HFFc6 (cell line): Measurements from ENCODE around the gene ARHGEF25. TPM values are rescaled to one million over a fixed set of nuclear protein-coding genes. Genes with fewer than 3 reads are reported as not detected.
"Not testable (repeated sequence)": the region's sequence is repeated elsewhere in the genome, so short reads cannot be mapped to it uniquely, and the experiment has no call there.

Source experiments
- DNase-seq: peaks from one replicate; pipeline ENCODE4 v3.0.0-alpha.2; 2018
- H3K27ac Mint-ChIP-seq: 2 replicates; pipeline ENCODE4 v1.8.0; 2020; ENCODE audit warnings: mild to moderate bottlenecking, mixed read lengths
- H3K27me3 Mint-ChIP-seq: 2 replicates; pipeline ENCODE4 v1.8.0; 2021; ENCODE audit warnings: mild to moderate bottlenecking, moderate library complexity, mixed read lengths; ENCODE audit not compliant: insufficient read depth
- H3K36me3 Mint-ChIP-seq: 2 replicates; pipeline ENCODE4 v1.8.0; 2021; ENCODE audit warnings: low read depth, mixed read lengths
- H3K4me1 Mint-ChIP-seq: 2 replicates; pipeline ENCODE4 v1.8.0; 2020; ENCODE audit warnings: low read depth, mixed read lengths
- H3K4me3 Mint-ChIP-seq: 2 replicates; pipeline ENCODE4 v1.8.0; 2020; ENCODE audit warnings: mild to moderate bottlenecking, moderate library complexity, mixed read lengths
- H3K9me3 Mint-ChIP-seq: 2 replicates; pipeline ENCODE4 v1.8.0; 2020; ENCODE audit warnings: mild to moderate bottlenecking, mixed read lengths
- total RNA-seq, 6 experiments: library from RNA; stranded (reverse); fragmentation: NEBNext Ultra II Directional; extraction: Animal tissue kit (Norgen Biotek cat#: 25700); gene quantifications; 2 replicates in 1 of 6; 3 replicates in 5 of 6; pipeline ENCODE4 v1.2.3, GENCODE V29; 2021
- TF ChIP-seq, protein P1 (sequence below): fragments of 200-600 bp; sonication (generic); IDR thresholded peaks from 2 replicates; pipeline ENCODE4 v1.5.0; 2021; ENCODE audit warnings: antibody characterized with exemption, mild to moderate bottlenecking

The ARHGEF25 gene
- total RNA-seq, 6 experiments from 2014 or later = 10.2 to 21.9 (median 11.9) TPM

- Mint-ChIP-seq H3K27me3 (peaks cover 10% of the 10 kb centered on the region), H3K9me3 (no peaks in the 10 kb centered on the region), H3K4me1 (peaks cover 6% of the 10 kb centered on the region), H3K4me3 (peak within 1 kb of the TSS; percentile 70), H3K27ac (no peak within 1 kb of the TSS), H3K36me3 (no peaks in the 10 kb centered on the region)
- DNase-seq = peak; percentile 13
- TF ChIP-seq, protein P1, sequence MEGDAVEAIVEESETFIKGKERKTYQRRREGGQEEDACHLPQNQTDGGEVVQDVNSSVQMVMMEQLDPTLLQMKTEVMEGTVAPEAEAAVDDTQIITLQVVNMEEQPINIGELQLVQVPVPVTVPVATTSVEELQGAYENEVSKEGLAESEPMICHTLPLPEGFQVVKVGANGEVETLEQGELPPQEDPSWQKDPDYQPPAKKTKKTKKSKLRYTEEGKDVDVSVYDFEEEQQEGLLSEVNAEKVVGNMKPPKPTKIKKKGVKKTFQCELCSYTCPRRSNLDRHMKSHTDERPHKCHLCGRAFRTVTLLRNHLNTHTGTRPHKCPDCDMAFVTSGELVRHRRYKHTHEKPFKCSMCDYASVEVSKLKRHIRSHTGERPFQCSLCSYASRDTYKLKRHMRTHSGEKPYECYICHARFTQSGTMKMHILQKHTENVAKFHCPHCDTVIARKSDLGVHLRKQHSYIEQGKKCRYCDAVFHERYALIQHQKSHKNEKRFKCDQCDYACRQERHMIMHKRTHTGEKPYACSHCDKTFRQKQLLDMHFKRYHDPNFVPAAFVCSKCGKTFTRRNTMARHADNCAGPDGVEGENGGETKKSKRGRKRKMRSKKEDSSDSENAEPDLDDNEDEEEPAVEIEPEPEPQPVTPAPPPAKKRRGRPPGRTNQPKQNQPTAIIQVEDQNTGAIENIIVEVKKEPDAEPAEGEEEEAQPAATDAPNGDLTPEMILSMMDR = peak; percentile 88
Measured at GRCh38 chr12:57632958-57633840, 22.0 kb downstream of the ARHGEF25 start, which contains the start of gene B4GALNT1. Gene B4GALNT1 (minus strand): TSS chr12:57633201. CDS start chr12:57632132, 1,069 bp downstream.

GRCh38 chr12:57636731-57637130, 25.5 kb downstream of the ARHGEF25 start:
- not testable (repeated sequence) for DNase-seq, H3K4me1 Mint-ChIP-seq, H3K36me3 Mint-ChIP-seq, H3K27ac Mint-ChIP-seq, H3K9me3 Mint-ChIP-seq, H3K4me3 Mint-ChIP-seq
- H3K27me3 Mint-ChIP-seq = peaks cover 14% of the 10 kb centered on the region

- no peaks in the 10 kb centered on the region for H3K9me3 Mint-ChIP-seq
- H3K27ac Mint-ChIP-seq = no peak overlapping the region
- H3K27me3 Mint-ChIP-seq = peaks cover 11% of the 10 kb centered on the region
- H3K4me1 Mint-ChIP-seq = peaks cover 6% of the 10 kb centered on the region
- TF ChIP-seq, protein P1 = peak; percentile 42
- no peak overlapping the region for H3K4me3 Mint-ChIP-seq
- H3K36me3 Mint-ChIP-seq = no peaks in the 10 kb centered on the region
- no peak for DNase-seq
Measured at GRCh38 chr12:57637364-57637763, 26.1 kb downstream of the ARHGEF25 start.

DNA sequence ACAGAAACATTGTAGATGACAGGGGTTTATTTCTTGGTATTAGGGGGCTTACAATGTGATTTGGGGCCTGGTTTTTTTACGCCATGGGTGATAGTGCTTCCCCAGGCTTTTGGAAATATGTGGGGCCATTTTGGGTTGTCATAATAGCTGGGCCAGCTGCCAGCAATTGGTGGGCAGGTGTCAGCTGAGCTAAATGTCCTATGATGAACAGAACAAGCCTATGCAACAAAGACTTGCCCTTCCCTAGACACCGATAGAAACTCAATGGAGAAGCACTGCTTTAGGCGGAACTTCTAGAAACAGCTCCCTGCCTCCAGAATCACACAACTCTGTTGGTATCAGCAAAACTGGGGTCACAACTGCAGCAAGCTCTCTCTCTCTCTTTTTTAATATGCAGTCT, 26.9 kb downstream of the ARHGEF25 start:
- H3K4me1 Mint-ChIP-seq = peaks cover 6% of the 10 kb centered on the region
- TF ChIP-seq, protein P1 = no peak
- H3K36me3 Mint-ChIP-seq = no peaks in the 10 kb centered on the region
- no peaks in the 10 kb centered on the region for H3K9me3 Mint-ChIP-seq
- no peak for DNase-seq
- H3K27ac Mint-ChIP-seq = no peak overlapping the region
- no peak overlapping the region for H3K4me3 Mint-ChIP-seq
- peaks cover 14% of the 10 kb centered on the region for H3K27me3 Mint-ChIP-seq

GRCh38 chr12:57640175-57641042, 29.2 kb downstream of the ARHGEF25 start:
- no peak for DNase-seq
- TF ChIP-seq, protein P1 = no peak
- Mint-ChIP-seq H3K36me3 (no peaks in the 10 kb centered on the region), H3K4me1 (no peaks in the 10 kb centered on the region), H3K9me3 (peaks cover 10% of the 10 kb centered on the region), H3K27ac (no peak overlapping the region), H3K4me3 (no peak overlapping the region), H3K27me3 (peaks cover 14% of the 10 kb centered on the region; the same call in 1 of the 2 replicates)
